HepG2 (cell line): ENCODE results near the gene SLC13A3. TPM values are rescaled to one million over a fixed set of nuclear protein-coding genes. Genes with fewer than 3 reads are reported as not detected.

ENCODE experiments used
- ARID2 ChIP-seq: sonication (generic); formaldehyde crosslinking; IDR thresholded peaks from 2 replicates; pipeline ENCODE4 v1.8.1; 2022; ENCODE audit warnings: mild to moderate bottlenecking, missing genetic modification reagents, borderline replicate concordance
- CEBPZ ChIP-seq: IDR thresholded peaks from 2 replicates; pipeline ENCODE4 v1.6.1; 2012; ENCODE audit warnings: low read length, improper control_type of control experiment
- FOXO4 ChIP-seq: sonication (generic); formaldehyde crosslinking; conservative IDR thresholded peaks from 2 replicates; pipeline ENCODE4 v1.8.1; 2023; ENCODE audit warnings: missing genetic modification reagents
- GATAD1 ChIP-seq: IDR thresholded peaks from 2 replicates; pipeline ENCODE4 v1.6.1; 2016; ENCODE audit warnings: missing genetic modification reagents, missing compliant biosample characterization
- GTF2F1 ChIP-seq: fragments of 150-350 bp; IDR thresholded peaks from 2 replicates; pipeline ENCODE4 v1.6.1; 2014; ENCODE audit warnings: low read length
- MED8 ChIP-seq: sonication (generic); formaldehyde crosslinking; IDR thresholded peaks from 2 replicates; pipeline ENCODE4 v1.8.1; 2023; ENCODE audit warnings: mild to moderate bottlenecking, missing genetic modification reagents; ENCODE audit not compliant: insufficient replicate concordance
- MYC ChIP-seq: sonication (generic); formaldehyde crosslinking; IDR thresholded peaks from 2 replicates; pipeline ENCODE4 v1.9.0; 2021; ENCODE audit warnings: missing genetic modification reagents, borderline replicate concordance
- TFAP4 ChIP-seq: sonication (generic); IDR thresholded peaks from 2 replicates; pipeline ENCODE4 v1.6.1; 2016; ENCODE audit warnings: low read depth, borderline replicate concordance
- ZFP37 ChIP-seq: sonication (generic); formaldehyde crosslinking; IDR thresholded peaks from 2 replicates; pipeline ENCODE4 v1.4.0; 2020; ENCODE audit warnings: missing genetic modification reagents, borderline replicate concordance
- ZFX ChIP-seq: sonication (generic); formaldehyde crosslinking; IDR thresholded peaks from 2 replicates; pipeline ENCODE4 v1.4.0; 2020; ENCODE audit warnings: mild to moderate bottlenecking, low read depth, missing genetic modification reagents, moderate library complexity
- ZNF160 ChIP-seq: sonication (generic); formaldehyde crosslinking; IDR thresholded peaks from 2 replicates; pipeline ENCODE4 v1.8.0; 2022; ENCODE audit warnings: mild to moderate bottlenecking, inconsistent platforms, missing genetic modification reagents
- ZNF24 ChIP-seq: fragments of 450-650 bp; IDR thresholded peaks from 2 replicates; pipeline ENCODE4 v1.6.1; 2017; ENCODE audit warnings: antibody characterized with exemption, mild to moderate bottlenecking
- ZNF546 ChIP-seq: sonication (generic); formaldehyde crosslinking; conservative IDR thresholded peaks from 2 replicates; pipeline ENCODE4 v1.8.1; 2023; ENCODE audit warnings: mild to moderate bottlenecking, missing genetic modification reagents
- ZNF570 ChIP-seq: sonication (generic); formaldehyde crosslinking; IDR thresholded peaks from 2 replicates; pipeline ENCODE4 v1.4.0; 2020; ENCODE audit warnings: mild to moderate bottlenecking, missing genetic modification reagents, borderline replicate concordance
- ZNF609 ChIP-seq: sonication (generic); formaldehyde crosslinking; IDR thresholded peaks from 2 replicates; pipeline ENCODE4 v1.4.0; 2020; ENCODE audit warnings: mild to moderate bottlenecking, missing genetic modification reagents, borderline replicate concordance
- ZNF670 ChIP-seq: sonication (generic); formaldehyde crosslinking; IDR thresholded peaks from 2 replicates; pipeline ENCODE4 v1.8.0; 2022; ENCODE audit warnings: mild to moderate bottlenecking, missing genetic modification reagents, borderline replicate concordance
- ZNF724P ChIP-seq: sonication (generic); formaldehyde crosslinking; IDR thresholded peaks from 2 replicates; pipeline ENCODE4 v1.8.0; 2022; ENCODE audit warnings: missing genetic modification reagents, borderline replicate concordance
- ZSCAN12 ChIP-seq: sonication (generic); formaldehyde crosslinking; IDR thresholded peaks from 2 replicates; pipeline ENCODE4 v1.9.0; 2021; ENCODE audit warnings: mild to moderate bottlenecking, missing genetic modification reagents
- polyA plus RNA-seq, 8 experiments: library from polyadenylated mRNA; depleted of rRNA in 3 of 8; stranded (reverse) in 7 of 8; unstranded in 1 of 8; fragments of >200 nt; fragmentation: Illumina TruSeq in 4 of 8; extraction: Trizol in 4 of 8; gene quantifications; 2 replicates each; pipeline versions ENCODE4 v1.2.1 to v1.2.3, GENCODE V29; 2011 to 2016; ENCODE audit warnings: low read depth in 4 of 8, missing spikeins in 1 of 8, mixed read lengths in 1 of 8; ENCODE audit not compliant: insufficient read depth in 1 of 8
- total RNA-seq, 5 experiments: library from RNA; depleted of rRNA; stranded (reverse); fragments of >200 nt; fragmentation: Illumina TruSeq; extraction: Trizol; gene quantifications; 2 replicates each; pipeline ENCODE4 v1.2.3, GENCODE V29; 2016; ENCODE audit warnings: low read depth in 1 of 5

SLC13A3 gene
- total and polyA plus RNA-seq, 2 of the 13 experiments (the other 11 are each of a cell fraction or from before 2014, with no cell fraction given): 66.5 to 76.0 TPM

- TF ChIP-seq TFAP4 (peak; percentile 35; the same call in 1 of the 2 replicates), ZNF24 (peak; percentile 70; the same call in 1 of the 2 replicates), ZFX (CRISPR knock-in tag) (peak; percentile 83), MED8 (CRISPR knock-in tag) (no peak), ZNF160 (CRISPR knock-in tag) (no peak), MYC (CRISPR knock-in tag) (no peak; the same call in 1 of the 2 replicates), ZNF570 (CRISPR knock-in tag) (no peak), ARID2 (no peak; the same call in 1 of the 2 replicates), GATAD1 (CRISPR knock-in tag) (no peak), ZNF724P (no peak), ZNF546 (CRISPR knock-in tag) (no peak), ZSCAN12 (CRISPR knock-in tag) (no peak), FOXO4 (CRISPR knock-in tag) (no peak), GTF2F1 (no peak), ZNF670 (CRISPR knock-in tag) (no peak), ZNF609 (peak; percentile 40; the same call in 1 of the 2 replicates), CEBPZ (no peak), ZFP37 (no peak; the same call in 1 of the 2 replicates)
Observed at GRCh38 chr20:46562373-46563169, 88.7 kb downstream of the SLC13A3 start (continued).
